Thyroid gland (tissue), 4 donors: Measurements from ENCODE around the gene HLCS. TPM values are rescaled to one million over a fixed set of nuclear protein-coding genes. Genes with fewer than 3 reads are reported as not detected.

Source experiments
- DNase-seq, 2 donors: peaks; one replicate each; pipeline ENCODE4 v3.0.0-alpha.2; 2019
- H3K27ac ChIP-seq, 3 donors: fragments of 200-600 bp; sonication (generic); 1 replicate in 2 of 3; 2 replicates in 1 of 3; pipeline ENCODE4 v1.5.1; 2016 to 2019; ENCODE audit warnings: mild to moderate bottlenecking in 1 of 3, moderate library complexity in 1 of 3
- H3K27me3 ChIP-seq: fragments of 200-600 bp; sonication (generic); one replicate; pipeline ENCODE4 v1.5.1; 2019
- H3K36me3 ChIP-seq, 2 donors: fragments of 200-600 bp; sonication (generic); one replicate each; pipeline ENCODE4 v1.5.1; 2016 to 2019
- H3K4me1 ChIP-seq, 2 donors: fragments of 200-600 bp; sonication (generic); one replicate each; pipeline ENCODE4 v1.5.1; 2017 to 2019
- H3K4me3 ChIP-seq, 3 donors: fragments of 200-600 bp; sonication (generic); replicated peaks in 1 of 3; 1 replicate in 2 of 3; 2 replicates in 1 of 3; pipeline ENCODE4 v1.5.1; 2016; ENCODE audit warnings: mild to moderate bottlenecking in 1 of 3
- H3K9me3 ChIP-seq: fragments of 200-600 bp; sonication (generic); one replicate; pipeline ENCODE4 v1.5.1; 2017
- POLR2A ChIP-seq, 2 donors: fragments of 450-650 bp; IDR thresholded peaks; one replicate each; pipeline ENCODE4 v1.6.1; 2017; ENCODE audit warnings: antibody characterized with exemption in 2 of 2, mild to moderate bottlenecking in 2 of 2, moderate library complexity in 1 of 2
- WGBS, 2 donors: methylation state at CpG; one replicate each; pipeline ENCODE4 v1.1.5; 2017; 5-methylcytosine and 5-hydroxymethylcytosine counted together
- intact Hi-C: fragments of 100-400 bp; cut with DNase I; formaldehyde crosslinking; loops from one replicate; pipeline ENCODE4 v1.15.1; 2023
- total RNA-seq, 4 donors: library from RNA; depleted of rRNA; stranded (reverse); fragments of >200 nt; gene quantifications; one replicate each; pipeline ENCODE4 v1.2.3, GENCODE V29; 2016
- TF ChIP-seq, protein P1 (sequence below), 6 experiments: fragments of 200-600 bp in 3 of 6; fragments of 450-650 bp in 3 of 6; sonication (generic) in 3 of 6; IDR thresholded peaks; one replicate each; pipeline ENCODE4 v1.5.1; 2016 to 2019; ENCODE audit warnings: antibody characterized with exemption in 6 of 6, mild to moderate bottlenecking in 2 of 6, inconsistent platforms in 1 of 6, moderate library complexity in 1 of 6

The HLCS gene
- total RNA-seq, 4 donors from 2014 or later, result 34.2 to 70.7 (median 43.4) TPM

GRCh38 chr21:36744190-36744559, 222.3 kb downstream of the HLCS start:
- no peak for DNase-seq
- Histone ChIP-seq H3K4me3 (no peak overlapping the region), H3K9me3 (no peaks in the 10 kb centered on the region), H3K27me3 (no peaks in the 10 kb centered on the region), H3K27ac (no peak overlapping the region), H3K36me3 (no peaks in the 10 kb centered on the region), H3K4me1 (peaks cover 13% of the 10 kb centered on the region in 2 donors)
- intact Hi-C loops, result loop anchor here (10.0 kb wide), 1 partner anchor 181 kb away; no protein-coding TSS in a partner anchor
- 94 to 96% methylated on average over 3 of the region's 3 CpGs for WGBS, 2 donors
- TF ChIP-seq, protein P1, sequence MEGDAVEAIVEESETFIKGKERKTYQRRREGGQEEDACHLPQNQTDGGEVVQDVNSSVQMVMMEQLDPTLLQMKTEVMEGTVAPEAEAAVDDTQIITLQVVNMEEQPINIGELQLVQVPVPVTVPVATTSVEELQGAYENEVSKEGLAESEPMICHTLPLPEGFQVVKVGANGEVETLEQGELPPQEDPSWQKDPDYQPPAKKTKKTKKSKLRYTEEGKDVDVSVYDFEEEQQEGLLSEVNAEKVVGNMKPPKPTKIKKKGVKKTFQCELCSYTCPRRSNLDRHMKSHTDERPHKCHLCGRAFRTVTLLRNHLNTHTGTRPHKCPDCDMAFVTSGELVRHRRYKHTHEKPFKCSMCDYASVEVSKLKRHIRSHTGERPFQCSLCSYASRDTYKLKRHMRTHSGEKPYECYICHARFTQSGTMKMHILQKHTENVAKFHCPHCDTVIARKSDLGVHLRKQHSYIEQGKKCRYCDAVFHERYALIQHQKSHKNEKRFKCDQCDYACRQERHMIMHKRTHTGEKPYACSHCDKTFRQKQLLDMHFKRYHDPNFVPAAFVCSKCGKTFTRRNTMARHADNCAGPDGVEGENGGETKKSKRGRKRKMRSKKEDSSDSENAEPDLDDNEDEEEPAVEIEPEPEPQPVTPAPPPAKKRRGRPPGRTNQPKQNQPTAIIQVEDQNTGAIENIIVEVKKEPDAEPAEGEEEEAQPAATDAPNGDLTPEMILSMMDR (IDR thresholded peaks at IDR 0.05), result no peak
- no peak for TF ChIP-seq POLR2A (IDR thresholded peaks at IDR 0.05)

GRCh38 chr21:36743446-36743845, 223.0 kb downstream of the HLCS start:
- H3K27me3 ChIP-seq, result no peaks in the 10 kb centered on the region
- intact Hi-C loops, result loop anchor here (10.0 kb wide), 1 partner anchor 181 kb away; no protein-coding TSS in a partner anchor
- no peaks in the 10 kb centered on the region for H3K36me3 ChIP-seq
- TF ChIP-seq POLR2A (IDR thresholded peaks at IDR 0.05), result no peak
- TF ChIP-seq, protein P1 (IDR thresholded peaks at IDR 0.05), result no peak
- no peak overlapping the region for H3K27ac ChIP-seq
- H3K4me1 ChIP-seq, result peaks cover 13% of the 10 kb centered on the region in 2 donors
- no peak overlapping the region for H3K4me3 ChIP-seq
- no peaks in the 10 kb centered on the region for H3K9me3 ChIP-seq
- DNase-seq, result no peak
- 92 to 99% methylated on average over 9 of the region's 9 CpGs for WGBS, 2 donors

- no peak overlapping the region for H3K4me3 ChIP-seq
- no peak for TF ChIP-seq POLR2A (IDR thresholded peaks at IDR 0.05)
- TF ChIP-seq, protein P1 (IDR thresholded peaks at IDR 0.05), result no peak
- 95 to 98% methylated on average over 7 of the region's 7 CpGs for WGBS, 2 donors
- H3K27ac ChIP-seq, result no peak overlapping the region
- H3K27me3 ChIP-seq, result no peaks in the 10 kb centered on the region
- H3K9me3 ChIP-seq, result no peaks in the 10 kb centered on the region
- DNase-seq, result no peak
- intact Hi-C loops, result loop anchor here (10.0 kb wide), 1 partner anchor 182 kb away; no protein-coding TSS in a partner anchor
- H3K4me1 ChIP-seq, result peaks cover 10 to 13% of the 10 kb centered on the region in 2 donors
- no peaks in the 10 kb centered on the region for H3K36me3 ChIP-seq
Measured at GRCh38 chr21:36743008-36743407, 223.5 kb downstream of the HLCS start.

- H3K4me1 ChIP-seq, result peaks cover 9 to 13% of the 10 kb centered on the region in 2 donors
- no peaks in the 10 kb centered on the region for H3K36me3 ChIP-seq
- DNase-seq, result no peak
- TF ChIP-seq POLR2A (IDR thresholded peaks at IDR 0.05), result no peak
- TF ChIP-seq, protein P1 (IDR thresholded peaks at IDR 0.05), result no peak
- WGBS, 2 donors, result 92% methylated on average over 21 of the region's 21 CpGs
- no peaks in the 10 kb centered on the region for H3K27me3 ChIP-seq
- intact Hi-C loops, result loop anchor here (10.0 kb wide), 1 partner anchor 183 kb away; no protein-coding TSS in a partner anchor
- no peaks in the 10 kb centered on the region for H3K9me3 ChIP-seq
- no peak overlapping the region for H3K27ac ChIP-seq
- H3K4me3 ChIP-seq, result no peak overlapping the region
Measured at GRCh38 chr21:36741506-36741905, 225.0 kb downstream of the HLCS start.

DNA sequence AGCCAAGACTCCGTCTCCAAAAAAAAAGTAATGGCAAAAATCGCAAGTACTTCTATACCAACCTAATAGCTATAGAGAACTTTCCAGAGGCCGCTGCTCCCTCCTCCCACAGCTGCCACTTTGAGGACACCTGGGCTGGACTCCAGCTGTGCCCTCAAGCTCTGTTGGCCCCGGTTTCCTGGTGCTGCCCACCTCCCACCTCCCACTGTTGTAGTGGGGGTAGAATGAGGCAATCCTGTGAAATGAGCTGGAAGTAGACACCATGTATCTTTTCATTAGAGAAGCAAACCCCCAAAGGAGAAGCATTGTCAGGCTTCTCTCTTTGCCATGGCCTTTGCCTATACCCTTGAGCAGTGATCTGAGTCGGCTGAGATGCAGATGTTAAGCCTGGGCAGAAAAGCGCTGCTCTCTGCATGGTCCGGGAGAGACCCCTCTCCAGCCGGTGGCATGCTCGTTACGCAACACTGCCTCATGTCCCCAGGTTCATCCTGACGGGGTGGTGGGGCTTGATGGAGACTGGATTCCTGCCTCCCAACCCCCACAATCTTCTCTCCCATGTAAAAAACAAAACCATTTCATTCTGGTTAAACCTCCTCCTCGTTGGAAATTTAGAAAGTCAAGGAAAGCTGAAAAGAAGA, 227.9 kb downstream of the HLCS start:
- no peak for DNase-seq
- intact Hi-C loops, result no loop called here
- Histone ChIP-seq H3K27ac (no peak overlapping the region), H3K4me3 (no peak overlapping the region), H3K36me3 (no peaks in the 10 kb centered on the region), H3K27me3 (no peaks in the 10 kb centered on the region), H3K9me3 (no peaks in the 10 kb centered on the region), H3K4me1 (no peaks in the 10 kb centered on the region)
- TF ChIP-seq POLR2A (IDR thresholded peaks at IDR 0.05), result no peak
- TF ChIP-seq, protein P1 (IDR thresholded peaks at IDR 0.05), result no peak
- WGBS, 2 donors, result 50 to 56% methylated on average over 12 of the region's 12 CpGs
